Measurements from ENCODE around the gene SLC25A41.
A peak's percentile ranks its signal among the peaks of the same experiment; 100 is the strongest.

Gene SLC25A41

GRCh38 chr19:6425732-6426620 lies 7.6 kb downstream of the SLC25A41 start:
- DNase-seq = peak; percentile 54

- DNase-seq = peak; percentile 97
These were observed 8.4 kb downstream of the SLC25A41 start for GRCh38 chr19:6424939-6425731.

GRCh38 chr19:6424195-6424938 lies 9.2 kb downstream of the SLC25A41 start, which contains the start of gene KHSRP:
Gene KHSRP, minus strand, starts transcription at chr19:6424811. Its CDS starts 110 bp downstream, at chr19:6424701.
- peak; percentile 70 for DNase-seq

GRCh38 chr19:6423499-6424194 lies 9.9 kb downstream of the SLC25A41 start:
- DNase-seq = peak; percentile 71

GRCh38 chr19:6421075-6422014 lies 12.2 kb downstream of the SLC25A41 start:
- no peak for DNase-seq

GRCh38 chr19:6418562-6418932 lies 15.0 kb downstream of the SLC25A41 start:
- DNase-seq = no peak

- DNase-seq = no peak
These were observed 15.6 kb downstream of the SLC25A41 start for GRCh38 chr19:6417713-6418561.

- DNase-seq = no peak
These were observed 16.7 kb downstream of the SLC25A41 start for GRCh38 chr19:6416658-6417405.

- DNase-seq = no peak
These were observed 17.9 kb downstream of the SLC25A41 start for GRCh38 chr19:6415591-6416190.

GRCh38 chr19:6414793-6415590 lies 18.6 kb downstream of the SLC25A41 start:
- DNase-seq = no peak

- no peak for DNase-seq
These were observed 19.6 kb downstream of the SLC25A41 start for GRCh38 chr19:6413721-6414643.

- DNase-seq = no peak
These were observed 20.3 kb downstream of the SLC25A41 start for GRCh38 chr19:6413291-6413690.

- peak; percentile 84 for DNase-seq
These were observed 21.0 kb downstream of the SLC25A41 start for GRCh38 chr19:6412447-6413091.

- no peak for DNase-seq
These were observed 21.5 kb downstream of the SLC25A41 start for GRCh38 chr19:6412061-6412446.

GRCh38 chr19:6409346-6409745 lies 24.2 kb downstream of the SLC25A41 start:
- DNase-seq = no peak

- DNase-seq = no peak
These were observed 27.2 kb downstream of the SLC25A41 start for GRCh38 chr19:6406401-6406800.
